CD4-positive, alpha-beta T cell treated with Interleukin-4 for 4 hours (primary cell): Measurements from ENCODE around the gene XAF1.
"Not testable (repeated sequence)": the region's sequence is repeated elsewhere in the genome, so short reads cannot be mapped to it uniquely, and the experiment has no call there.

ENCODE experiments used
- DNase-seq: peaks from one replicate; pipeline ENCODE4 v3.0.0-alpha.2; 2020

XAF1 gene

GRCh38 chr17:6812295-6812694 is 56.4 kb downstream of the XAF1 start:
- DNase-seq, result no peak

GRCh38 chr17:6815775-6816174 is 59.9 kb downstream of the XAF1 start:
- no peak for DNase-seq

- not testable (repeated sequence) for DNase-seq
Observed at GRCh38 chr17:6816368-6816767, 60.5 kb downstream of the XAF1 start.

- DNase-seq, result no peak
Observed at GRCh38 chr17:6818938-6819337, 63.1 kb downstream of the XAF1 start.

- no peak for DNase-seq
Observed at GRCh38 chr17:6823011-6823442, 67.2 kb downstream of the XAF1 start.
